ENCODE data around the gene AKAP6. TPM values are rescaled to one million over a fixed set of nuclear protein-coding genes. Genes with fewer than 3 reads are reported as not detected.

AKAP6 gene
- total and polyA plus RNA-seq, 10 of the 15 experiments (the other 5 are each of a cell fraction or from before 2014, with no cell fraction given) = 0.35 to 5.9 (median 2.2) TPM

DNA sequence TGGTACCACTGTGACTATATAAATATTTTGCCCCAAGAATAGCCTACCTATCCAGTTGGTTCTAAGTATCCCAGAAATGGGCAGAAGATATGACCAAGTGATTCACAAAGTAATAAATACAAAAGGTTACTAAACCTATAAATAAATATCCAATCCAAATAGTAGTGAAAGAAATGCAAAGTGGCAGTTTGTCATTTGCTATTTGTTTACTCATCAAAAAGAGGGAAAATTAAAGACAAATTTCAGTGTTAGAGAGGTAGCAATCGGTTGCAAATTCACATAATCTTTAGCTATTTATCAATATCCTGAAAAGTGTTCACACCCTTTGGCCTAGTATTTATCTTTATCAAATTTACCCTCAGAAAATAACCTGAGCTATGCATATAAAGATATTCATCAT is 473.2 kb downstream of the AKAP6 start:
- Histone ChIP-seq H3K27ac (ENCODE audit: control insufficient read depth, insufficient read depth) (no peak overlapping the region), H3K36me3 (ENCODE audit: control insufficient read depth in 2 of 2, insufficient read depth in 2 of 2, low read length in 1 of 2) (no peaks in the 10 kb centered on the region), H3K9ac (ENCODE audit: control insufficient read depth, insufficient read depth, low read length) (no peak overlapping the region), H4K20me1 (ENCODE audit: control insufficient read depth, insufficient read depth) (no peaks in the 10 kb centered on the region), H3K4me2 (ENCODE audit: control insufficient read depth, insufficient read depth) (no peak overlapping the region), H2AFZ (ENCODE audit: control insufficient read depth, low read depth, low read length) (no peak overlapping the region), H3K9me3 (replicated peaks; ENCODE audit: control insufficient read depth, insufficient read depth, low read length) (no peaks in the 10 kb centered on the region; the same call in 2 of the 3 replicates), H3K79me2 (ENCODE audit: control insufficient read depth, insufficient read depth, low read length) (no peaks in the 10 kb centered on the region), H3K4me3 (no peak overlapping the region), H3K4me1 (ENCODE audit: control insufficient read depth, insufficient read depth, low read length) (no peaks in the 10 kb centered on the region), H3K27me3 (replicated peaks in 1 of 2; ENCODE audit: control insufficient read depth in 2 of 2, insufficient read depth in 2 of 2, low read length in 1 of 2) (no peaks in the 10 kb centered on the region)
- ChIA-PET RAD21 (ENCODE audit: unreplicated experiment) (no interaction called here), SMC1A (ENCODE audit: uncharacterized antibody, unreplicated experiment) (no interaction called here), CTCF (no interaction called here), POLR2A (no interaction called here)
- WGBS (ENCODE audit: insufficient coverage, insufficient replicate concordance, low lambda C conversion rate, missing lambda C conversion rate) = 0% methylated on average over 1 of the region's 1 CpG
- no TSS peak for BruUV-seq (replicated peaks)
- DNase-seq (ENCODE audit: low read depth, low spot score) (no peak), FAIRE-seq (no peak), ATAC-seq (no peak)
- intact Hi-C loops (cut with micrococcal nuclease; ENCODE audit: unreplicated experiment) = no loop called here
- no peak for TF ChIP-seq PML (IDR thresholded peaks at IDR 0.05; ENCODE audit: low read length)
- no peak for TF ChIP-seq TCF3 (IDR thresholded peaks at IDR 0.05; ENCODE audit: borderline replicate concordance, insufficient read depth, low read depth, low read length)
- no peak for TF ChIP-seq SIX5 (IDR thresholded peaks at IDR 0.05; ENCODE audit: low read depth, low read length, severe bottlenecking)
- no peak for TF ChIP-seq SREBF1 (IDR thresholded peaks at IDR 0.05; ENCODE audit: low read length)
- no peak for TF ChIP-seq RAD51 (IDR thresholded peaks at IDR 0.05)
- TF ChIP-seq, protein P1, sequence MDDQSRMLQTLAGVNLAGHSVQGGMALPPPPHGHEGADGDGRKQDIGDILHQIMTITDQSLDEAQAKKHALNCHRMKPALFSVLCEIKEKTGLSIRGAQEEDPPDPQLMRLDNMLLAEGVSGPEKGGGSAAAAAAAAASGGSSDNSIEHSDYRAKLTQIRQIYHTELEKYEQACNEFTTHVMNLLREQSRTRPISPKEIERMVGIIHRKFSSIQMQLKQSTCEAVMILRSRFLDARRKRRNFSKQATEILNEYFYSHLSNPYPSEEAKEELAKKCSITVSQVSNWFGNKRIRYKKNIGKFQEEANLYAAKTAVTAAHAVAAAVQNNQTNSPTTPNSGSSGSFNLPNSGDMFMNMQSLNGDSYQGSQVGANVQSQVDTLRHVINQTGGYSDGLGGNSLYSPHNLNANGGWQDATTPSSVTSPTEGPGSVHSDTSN (IDR thresholded peaks at IDR 0.05; ENCODE audit: insufficient replicate concordance, low read depth, low read length) = no peak
- no peak for TF ChIP-seq MTA2 (IDR thresholded peaks at IDR 0.05; ENCODE audit: low read depth)
- no peak for TF ChIP-seq YY1 (IDR thresholded peaks at IDR 0.05; ENCODE audit: low read depth, low read length)
- TF ChIP-seq DPF2 (IDR thresholded peaks at IDR 0.05) = no peak
- TF ChIP-seq TAF1 (IDR thresholded peaks at IDR 0.05; ENCODE audit: borderline replicate concordance, low read depth, low read length) = no peak
- no peak for TF ChIP-seq POLR2AphosphoS5 (IDR thresholded peaks at IDR 0.05; ENCODE audit: low read length)
- no peak for TF ChIP-seq CEBPB (IDR thresholded peaks at IDR 0.05; ENCODE audit: borderline replicate concordance in 1 of 2, low read depth in 2 of 2, low read length in 2 of 2)
- no peak for TF ChIP-seq CBX3 (IDR thresholded peaks at IDR 0.05; ENCODE audit: borderline replicate concordance, low read depth)
- no peak for TF ChIP-seq CHD4 (IDR thresholded peaks at IDR 0.05)
- TF ChIP-seq NFYA (IDR thresholded peaks at IDR 0.05; ENCODE audit: borderline replicate concordance, low read depth, low read length) = no peak
- TF ChIP-seq, protein P2, sequence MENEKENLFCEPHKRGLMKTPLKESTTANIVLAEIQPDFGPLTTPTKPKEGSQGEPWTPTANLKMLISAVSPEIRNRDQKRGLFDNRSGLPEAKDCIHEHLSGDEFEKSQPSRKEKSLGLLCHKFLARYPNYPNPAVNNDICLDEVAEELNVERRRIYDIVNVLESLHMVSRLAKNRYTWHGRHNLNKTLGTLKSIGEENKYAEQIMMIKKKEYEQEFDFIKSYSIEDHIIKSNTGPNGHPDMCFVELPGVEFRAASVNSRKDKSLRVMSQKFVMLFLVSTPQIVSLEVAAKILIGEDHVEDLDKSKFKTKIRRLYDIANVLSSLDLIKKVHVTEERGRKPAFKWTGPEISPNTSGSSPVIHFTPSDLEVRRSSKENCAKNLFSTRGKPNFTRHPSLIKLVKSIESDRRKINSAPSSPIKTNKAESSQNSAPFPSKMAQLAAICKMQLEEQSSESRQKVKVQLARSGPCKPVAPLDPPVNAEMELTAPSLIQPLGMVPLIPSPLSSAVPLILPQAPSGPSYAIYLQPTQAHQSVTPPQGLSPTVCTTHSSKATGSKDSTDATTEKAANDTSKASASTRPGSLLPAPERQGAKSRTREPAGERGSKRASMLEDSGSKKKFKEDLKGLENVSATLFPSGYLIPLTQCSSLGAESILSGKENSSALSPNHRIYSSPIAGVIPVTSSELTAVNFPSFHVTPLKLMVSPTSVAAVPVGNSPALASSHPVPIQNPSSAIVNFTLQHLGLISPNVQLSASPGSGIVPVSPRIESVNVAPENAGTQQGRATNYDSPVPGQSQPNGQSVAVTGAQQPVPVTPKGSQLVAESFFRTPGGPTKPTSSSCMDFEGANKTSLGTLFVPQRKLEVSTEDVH (IDR thresholded peaks at IDR 0.05; ENCODE audit: low read depth, partially characterized antibody) = no peak
- no peak for TF ChIP-seq BACH1 (IDR thresholded peaks at IDR 0.05; ENCODE audit: borderline replicate concordance)
- no peak for TF ChIP-seq CHD2 (IDR thresholded peaks at IDR 0.05; ENCODE audit: borderline replicate concordance, low read depth, low read length)
- TF ChIP-seq, protein P3, sequence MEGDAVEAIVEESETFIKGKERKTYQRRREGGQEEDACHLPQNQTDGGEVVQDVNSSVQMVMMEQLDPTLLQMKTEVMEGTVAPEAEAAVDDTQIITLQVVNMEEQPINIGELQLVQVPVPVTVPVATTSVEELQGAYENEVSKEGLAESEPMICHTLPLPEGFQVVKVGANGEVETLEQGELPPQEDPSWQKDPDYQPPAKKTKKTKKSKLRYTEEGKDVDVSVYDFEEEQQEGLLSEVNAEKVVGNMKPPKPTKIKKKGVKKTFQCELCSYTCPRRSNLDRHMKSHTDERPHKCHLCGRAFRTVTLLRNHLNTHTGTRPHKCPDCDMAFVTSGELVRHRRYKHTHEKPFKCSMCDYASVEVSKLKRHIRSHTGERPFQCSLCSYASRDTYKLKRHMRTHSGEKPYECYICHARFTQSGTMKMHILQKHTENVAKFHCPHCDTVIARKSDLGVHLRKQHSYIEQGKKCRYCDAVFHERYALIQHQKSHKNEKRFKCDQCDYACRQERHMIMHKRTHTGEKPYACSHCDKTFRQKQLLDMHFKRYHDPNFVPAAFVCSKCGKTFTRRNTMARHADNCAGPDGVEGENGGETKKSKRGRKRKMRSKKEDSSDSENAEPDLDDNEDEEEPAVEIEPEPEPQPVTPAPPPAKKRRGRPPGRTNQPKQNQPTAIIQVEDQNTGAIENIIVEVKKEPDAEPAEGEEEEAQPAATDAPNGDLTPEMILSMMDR (IDR thresholded peaks at IDR 0.05 in 2 of 3, conservative IDR thresholded peaks at IDR 0.05 in 1 of 3; ENCODE audit: control insufficient read depth in 2 of 3, extremely low read depth in 1 of 3, insufficient read depth in 1 of 3, low read depth in 3 of 3, low read length in 3 of 3) = no peak
- TF ChIP-seq NFYB (IDR thresholded peaks at IDR 0.05; ENCODE audit: insufficient read depth, low read depth, low read length) = no peak
- in situ Hi-C loops (cut with MboI) = no loop called here
